Fibroblast of skin of abdomen (primary cell): ENCODE measurements around the gene FGB.

ENCODE experiments used
- DNase-seq: peaks from one replicate; pipeline ENCODE4 v3.0.0-alpha.2; 2013

The FGB gene

DNA sequence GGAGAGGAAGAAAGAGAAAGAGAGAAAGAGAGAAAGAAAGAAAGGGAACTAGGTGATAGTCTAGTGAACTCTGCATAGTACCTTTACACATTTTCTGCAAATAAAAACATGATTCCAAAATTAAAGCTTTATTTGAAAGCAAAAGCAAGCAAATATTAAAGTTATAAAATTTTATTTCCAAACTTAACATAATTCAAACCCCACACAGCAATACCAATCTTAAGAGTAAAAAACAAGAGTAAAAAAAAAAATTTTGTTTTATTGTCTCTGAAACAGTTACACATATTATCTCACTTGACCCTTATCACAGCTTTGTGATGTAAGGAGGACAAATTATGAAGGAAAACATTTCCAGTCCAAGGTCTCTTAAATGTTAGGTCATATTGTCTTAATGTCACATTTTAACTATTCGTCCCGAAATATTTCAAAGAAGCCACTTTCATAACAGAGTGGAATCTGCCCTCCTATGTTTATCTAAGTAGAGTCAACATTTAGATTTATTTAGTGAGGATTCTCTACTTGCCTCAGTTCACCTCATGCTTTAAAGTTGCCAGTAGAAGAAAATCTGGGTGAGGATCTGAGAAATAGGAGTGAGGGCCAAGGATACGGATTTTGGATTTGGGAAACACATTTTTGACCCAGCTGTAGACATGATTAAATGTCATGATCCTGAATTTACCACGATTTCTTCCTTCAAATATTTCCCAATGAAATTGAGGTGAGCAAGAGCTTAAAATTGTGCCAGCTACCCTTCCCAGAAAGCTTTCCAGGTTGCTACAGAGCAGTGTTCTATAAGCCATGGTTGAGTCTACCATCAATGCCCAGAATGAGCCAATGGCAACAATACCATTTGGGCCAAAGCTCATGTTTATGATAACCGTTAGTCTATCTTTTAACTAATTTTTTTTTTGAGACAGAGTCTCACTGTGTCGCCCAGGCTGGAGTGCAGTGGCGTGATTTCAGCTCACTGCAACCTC is 35.3 kb downstream of the FGB start:
- DNase-seq, result no peak

- no peak for DNase-seq
Observed at GRCh38 chr4:154602404-154603020, 39.7 kb downstream of the FGB start.

DNA sequence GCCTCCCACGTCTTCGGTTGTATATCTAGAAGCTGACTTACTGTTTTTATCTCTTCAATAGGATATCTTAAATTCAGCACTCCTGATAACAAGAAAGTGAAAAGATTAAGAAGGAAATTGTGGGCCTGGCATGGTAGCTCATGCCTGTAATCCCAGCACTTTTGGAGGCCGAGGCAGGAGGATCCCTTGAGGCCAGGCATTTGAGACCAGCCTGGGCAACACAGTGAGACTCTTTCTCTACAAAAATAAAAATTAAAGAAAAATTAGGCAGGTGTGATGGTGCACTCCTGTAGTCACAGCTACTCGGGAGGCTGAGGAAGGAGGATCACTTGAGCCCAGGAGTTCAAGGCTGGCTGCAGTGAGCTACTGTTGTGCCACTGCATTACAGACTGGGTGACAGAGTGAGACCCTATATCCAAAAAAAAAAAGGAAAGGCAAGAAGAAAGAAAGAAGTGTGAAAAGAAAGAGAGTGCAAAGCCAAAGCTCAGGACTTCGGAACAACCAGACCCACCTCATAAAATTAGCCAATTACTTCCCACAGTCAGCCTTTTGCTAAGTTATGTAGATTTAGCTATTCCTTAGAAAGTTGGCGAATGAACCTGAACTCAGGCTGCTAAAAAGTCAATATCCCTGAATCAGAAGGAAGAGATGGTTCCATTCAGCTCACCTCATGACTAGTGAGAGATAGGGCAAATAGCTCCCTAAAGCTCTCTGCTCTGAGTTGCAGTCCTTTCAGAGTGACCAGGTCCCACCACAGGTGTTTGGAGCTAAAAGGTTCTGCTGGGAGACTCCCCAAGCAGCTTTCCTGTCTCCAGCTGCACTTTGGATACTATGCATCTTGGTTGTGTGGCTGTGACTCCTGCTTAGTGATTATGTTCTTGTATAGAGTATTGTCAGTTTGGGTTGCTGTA is 40.5 kb downstream of the FGB start:
- DNase-seq, result no peak

DNA sequence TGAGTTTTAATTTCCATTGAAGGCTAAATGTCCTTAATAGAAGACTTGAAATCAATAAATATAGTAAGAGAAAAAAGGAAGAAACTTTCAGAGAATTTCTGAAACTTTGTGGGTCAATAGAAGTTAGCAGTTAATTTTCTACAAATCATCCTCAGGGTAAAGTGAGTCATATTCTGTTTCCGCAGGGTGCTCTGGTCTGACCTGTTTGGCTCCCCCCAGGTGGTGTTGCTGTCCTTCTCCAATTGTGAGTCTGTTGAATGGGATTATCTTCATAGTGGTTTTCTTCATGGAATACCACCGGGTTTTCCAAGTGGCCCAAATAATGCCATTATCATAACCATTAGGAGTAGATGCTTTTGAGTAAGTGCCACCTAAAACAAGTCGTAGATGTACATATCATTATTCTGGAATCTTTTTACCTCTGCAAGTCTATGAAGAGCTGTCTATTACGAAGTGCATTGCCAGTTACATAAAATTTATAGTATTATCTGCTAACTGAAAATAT is 41.9 kb downstream of the FGB start:
- no peak for DNase-seq

DNA sequence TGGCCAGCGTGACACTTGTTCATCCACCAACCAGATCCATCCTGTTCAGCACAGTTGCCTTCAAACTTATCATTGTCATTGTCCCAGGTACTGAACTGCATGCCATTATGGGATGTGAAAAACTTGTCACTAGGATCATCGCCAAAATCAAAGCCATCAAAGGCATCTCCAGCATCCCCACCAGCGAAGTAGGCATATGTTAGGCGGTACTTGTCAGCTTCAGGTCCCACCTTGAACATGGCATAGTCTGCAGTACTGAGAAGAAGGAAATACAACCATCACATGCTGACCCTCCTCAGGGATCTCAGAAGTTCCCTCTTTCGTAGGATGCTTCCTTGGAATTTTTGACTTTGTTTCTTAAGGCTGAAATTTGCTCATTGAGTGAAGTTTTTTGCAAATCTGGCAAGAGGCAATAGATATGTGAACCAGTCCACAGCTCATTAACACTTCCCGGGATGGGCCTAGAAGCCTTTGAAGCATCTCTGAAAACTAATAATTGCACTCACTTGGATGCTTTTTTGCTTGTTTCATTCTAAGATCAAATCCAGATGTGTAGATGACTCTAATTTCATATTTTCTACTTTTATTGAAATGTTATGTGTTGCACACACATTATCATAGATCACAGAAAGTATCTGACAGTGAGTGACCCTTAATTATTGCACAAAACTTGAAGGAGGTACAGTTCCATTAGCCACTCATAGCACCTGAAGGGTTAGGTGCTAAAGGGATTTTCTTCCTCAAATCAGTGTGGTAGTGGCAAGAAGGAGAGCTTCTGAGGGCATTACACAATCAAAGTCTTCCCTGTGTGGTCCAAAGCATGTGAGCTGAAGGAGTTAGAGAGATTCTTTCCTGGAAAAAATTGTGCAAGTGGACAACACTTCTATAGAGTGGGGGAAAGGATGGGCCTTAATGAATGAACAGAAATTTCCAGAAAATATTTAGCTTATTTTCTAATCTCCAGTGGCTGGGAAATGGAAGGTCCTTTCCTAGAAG is 44.2 kb downstream of the FGB start:
- DNase-seq, result no peak

GRCh38 chr4:154608361-154609252 is 45.8 kb downstream of the FGB start:
- DNase-seq, result no peak

GRCh38 chr4:154609532-154609931 is 46.7 kb downstream of the FGB start:
- no peak for DNase-seq

DNA sequence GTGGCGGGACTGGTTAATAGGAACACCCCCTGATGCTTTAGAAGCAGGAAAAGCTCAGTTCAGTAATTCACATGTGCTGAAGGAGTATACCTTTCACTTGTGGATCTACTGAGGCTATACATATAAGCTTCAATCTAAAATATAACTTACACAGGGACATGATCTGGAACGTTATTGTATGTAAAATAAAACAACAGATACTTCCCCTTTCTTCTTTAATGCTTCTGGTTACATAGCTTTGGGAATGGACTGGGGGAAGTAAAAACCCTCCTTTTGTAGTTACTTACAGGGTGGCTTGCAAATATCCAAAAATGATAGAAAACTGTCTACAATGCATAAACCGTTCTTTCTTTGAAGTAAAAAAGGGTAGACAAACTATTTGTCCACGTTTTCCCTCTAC is 47.8 kb downstream of the FGB start:
- DNase-seq, result no peak

DNA sequence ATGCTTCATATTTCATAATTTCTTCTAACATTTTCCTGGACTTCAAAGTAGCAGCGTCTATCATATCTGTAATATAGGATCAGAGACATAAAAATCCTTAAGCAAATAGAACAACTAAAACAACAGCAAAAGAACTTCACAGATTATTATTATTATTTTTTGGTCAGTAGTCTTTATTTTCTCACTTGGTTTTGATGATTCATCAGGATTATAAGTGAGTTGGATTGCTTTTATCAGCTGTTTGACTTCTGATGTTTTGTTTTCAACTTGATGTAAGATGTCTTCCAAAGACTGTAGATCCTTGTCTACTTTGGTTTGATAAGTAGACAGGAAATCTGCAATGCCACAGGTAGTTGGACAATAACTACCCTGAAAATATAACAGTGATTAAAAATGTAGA is 49.0 kb downstream of the FGB start:
- DNase-seq, result no peak

- no peak for DNase-seq
Observed at GRCh38 chr4:154612472-154613414, 49.9 kb downstream of the FGB start, which contains the start of gene FGG. Gene FGG, minus strand, starts transcription at chr4:154612656. Its CDS starts 47 bp downstream, at chr4:154612609.

DNA sequence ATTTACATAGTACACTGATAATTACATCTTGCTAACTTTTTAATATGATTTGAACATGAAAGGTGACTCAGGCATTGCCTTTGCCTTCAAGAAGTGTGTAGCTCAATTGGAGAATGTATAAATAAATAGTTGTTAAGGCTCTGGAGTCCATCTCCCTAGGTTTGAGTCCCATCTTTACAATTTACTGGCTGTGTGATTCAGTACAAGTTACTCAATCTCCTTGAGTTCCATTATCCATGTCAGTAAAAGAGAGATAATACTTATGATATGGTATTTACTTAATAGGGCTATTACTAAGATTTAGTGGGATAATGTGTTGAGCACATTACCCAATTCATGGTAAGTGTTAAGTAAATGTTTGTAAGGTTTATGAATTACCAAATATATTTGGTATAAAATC is 51.5 kb downstream of the FGB start:
- no peak for DNase-seq

- no peak for DNase-seq
Observed at GRCh38 chr4:154615211-154615610, 52.4 kb downstream of the FGB start.

DNA sequence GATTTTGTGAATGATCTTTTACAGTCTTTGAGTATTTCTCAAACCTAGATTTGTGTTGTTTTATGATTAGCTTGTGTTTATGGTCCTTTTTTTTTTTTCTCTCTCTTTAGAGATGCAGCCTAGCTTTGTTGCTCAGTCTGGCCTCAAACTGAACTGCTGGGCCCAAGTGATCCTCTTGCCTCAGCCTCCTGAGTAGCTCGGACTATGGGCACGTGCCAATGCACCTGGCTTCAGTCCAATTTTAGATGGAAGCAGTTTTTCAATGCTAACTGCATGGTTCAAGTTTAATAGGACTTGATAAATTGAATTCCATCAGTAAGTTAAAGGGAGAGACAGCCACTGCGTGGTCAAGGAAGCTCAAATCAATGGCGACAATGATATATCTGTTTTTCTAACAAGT is 53.5 kb downstream of the FGB start:
- DNase-seq, result no peak

- no peak for DNase-seq
Observed at GRCh38 chr4:154616731-154617130, 53.9 kb downstream of the FGB start.

DNA sequence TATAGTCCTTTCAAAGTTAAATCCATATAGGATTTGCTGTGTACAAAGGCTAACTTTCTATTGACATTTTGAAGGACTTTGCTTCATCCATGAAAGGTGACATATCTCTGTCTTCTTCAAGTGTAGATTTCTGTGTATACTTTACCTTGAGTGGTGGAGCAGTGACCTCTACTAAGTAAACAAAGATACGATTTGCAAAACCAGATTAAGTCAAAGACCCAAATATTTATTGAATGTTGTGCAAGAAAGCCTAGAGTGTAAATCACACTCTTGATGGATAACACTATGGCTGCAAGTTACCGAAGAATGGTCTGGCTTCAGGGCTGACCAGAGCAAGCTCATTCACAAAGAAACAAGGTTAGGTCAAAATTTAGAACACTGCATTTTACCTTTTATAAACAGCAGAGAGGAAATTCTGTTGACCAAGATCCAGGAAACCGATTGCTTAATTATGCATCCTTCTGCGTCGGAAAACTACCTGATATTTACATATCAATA is 55.1 kb downstream of the FGB start:
- DNase-seq, result no peak

DNA sequence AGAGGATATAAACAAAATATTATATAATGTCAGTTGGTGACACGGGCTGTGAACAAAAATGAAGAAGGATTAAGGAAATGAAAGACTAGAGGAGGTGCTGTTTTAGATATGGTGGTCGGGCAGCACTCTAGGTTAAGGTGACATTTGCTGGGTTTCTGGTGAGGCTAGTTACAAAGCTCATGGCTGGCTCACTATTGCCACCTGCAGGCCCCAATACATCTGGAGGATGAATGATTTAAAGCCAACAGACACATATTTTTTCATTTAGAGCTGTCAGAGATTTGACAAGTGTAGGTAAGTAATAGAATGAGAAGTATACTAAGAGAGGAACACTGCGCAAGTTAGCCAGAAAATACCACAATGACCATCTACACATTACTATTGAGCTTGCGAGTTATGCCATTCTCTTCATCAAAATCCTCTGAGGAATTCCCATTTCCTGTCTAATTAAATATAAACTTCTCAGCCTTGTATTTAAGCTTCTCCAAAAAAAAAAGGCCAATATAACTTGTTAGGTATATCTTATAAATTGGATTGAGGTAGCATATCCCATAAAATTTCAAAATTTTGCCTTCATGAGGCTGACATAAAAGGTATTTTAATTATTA is 56.0 kb downstream of the FGB start:
- DNase-seq, result peak; percentile 31

- DNase-seq, result no peak
Observed at GRCh38 chr4:154620111-154620510, 57.3 kb downstream of the FGB start.
